BE2C (cell line): ENCODE measurements around the gene SMO.
A peak's percentile ranks its signal among the peaks of the same experiment; 100 is the strongest.

ENCODE experiments used
- DNase-seq: peaks from one replicate; pipeline ENCODE4 v3.0.0-alpha.2; 2020
- H3K27me3 ChIP-seq: fragments of 250-450 bp; sonication (Bioruptor Pico); 2 replicates; pipeline ENCODE4 v1.5.1; 2020; ENCODE audit warnings: mild to moderate bottlenecking
- H3K36me3 ChIP-seq: fragments of 250-450 bp; sonication (Bioruptor Pico); 2 replicates; pipeline ENCODE4 v1.5.1; 2020; ENCODE audit warnings: mild to moderate bottlenecking
- H3K4me1 ChIP-seq: fragments of 250-450 bp; sonication (Bioruptor Pico); 2 replicates; pipeline ENCODE4 v1.5.1; 2020
- H3K4me3 ChIP-seq: 2 replicates; pipeline ENCODE4 v1.5.1; 2011; ENCODE audit warnings: low read depth, low read length
- H3K9me3 ChIP-seq: fragments of 250-450 bp; sonication (Bioruptor Pico); 2 replicates; pipeline ENCODE4 v1.5.1; 2020
- TF ChIP-seq, protein P1 (sequence below): IDR thresholded peaks from 2 replicates; pipeline ENCODE4 v1.5.1; 2012; ENCODE audit warnings: mild to moderate bottlenecking, low read depth, low read length

SMO gene

GRCh38 chr7:129161524-129162225 lies 26.8 kb upstream of the SMO start:
- no peak overlapping the region for H3K4me3 ChIP-seq
- no peaks in the 10 kb centered on the region for H3K27me3 ChIP-seq
- TF ChIP-seq, protein P1, sequence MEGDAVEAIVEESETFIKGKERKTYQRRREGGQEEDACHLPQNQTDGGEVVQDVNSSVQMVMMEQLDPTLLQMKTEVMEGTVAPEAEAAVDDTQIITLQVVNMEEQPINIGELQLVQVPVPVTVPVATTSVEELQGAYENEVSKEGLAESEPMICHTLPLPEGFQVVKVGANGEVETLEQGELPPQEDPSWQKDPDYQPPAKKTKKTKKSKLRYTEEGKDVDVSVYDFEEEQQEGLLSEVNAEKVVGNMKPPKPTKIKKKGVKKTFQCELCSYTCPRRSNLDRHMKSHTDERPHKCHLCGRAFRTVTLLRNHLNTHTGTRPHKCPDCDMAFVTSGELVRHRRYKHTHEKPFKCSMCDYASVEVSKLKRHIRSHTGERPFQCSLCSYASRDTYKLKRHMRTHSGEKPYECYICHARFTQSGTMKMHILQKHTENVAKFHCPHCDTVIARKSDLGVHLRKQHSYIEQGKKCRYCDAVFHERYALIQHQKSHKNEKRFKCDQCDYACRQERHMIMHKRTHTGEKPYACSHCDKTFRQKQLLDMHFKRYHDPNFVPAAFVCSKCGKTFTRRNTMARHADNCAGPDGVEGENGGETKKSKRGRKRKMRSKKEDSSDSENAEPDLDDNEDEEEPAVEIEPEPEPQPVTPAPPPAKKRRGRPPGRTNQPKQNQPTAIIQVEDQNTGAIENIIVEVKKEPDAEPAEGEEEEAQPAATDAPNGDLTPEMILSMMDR = no peak
- no peaks in the 10 kb centered on the region for H3K36me3 ChIP-seq
- no peak for DNase-seq
- H3K4me1 ChIP-seq = no peaks in the 10 kb centered on the region
- H3K9me3 ChIP-seq = no peaks in the 10 kb centered on the region

DNA sequence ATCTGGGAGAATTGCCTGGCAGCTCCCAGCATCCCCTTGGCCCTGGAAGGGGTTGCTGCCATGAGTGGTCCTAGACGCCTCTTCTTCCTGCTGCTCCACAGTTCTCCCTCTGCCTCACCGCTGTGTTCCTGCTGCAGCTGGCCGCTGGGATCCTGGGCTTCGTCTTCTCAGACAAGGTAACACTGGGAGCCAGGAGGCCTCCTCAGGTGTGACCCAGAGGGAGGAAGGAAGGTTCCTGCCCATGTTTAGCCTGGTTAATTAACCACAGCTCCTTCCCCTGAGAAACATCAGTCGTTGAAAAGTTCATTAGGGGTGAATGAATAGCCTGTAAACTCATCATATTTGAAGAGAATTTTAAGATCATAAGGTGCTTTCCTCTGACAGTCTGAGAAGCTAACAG lies 25.7 kb upstream of the SMO start:
- Histone ChIP-seq H3K4me3 (no peak overlapping the region), H3K9me3 (no peaks in the 10 kb centered on the region), H3K36me3 (no peaks in the 10 kb centered on the region), H3K4me1 (no peaks in the 10 kb centered on the region), H3K27me3 (no peaks in the 10 kb centered on the region)
- no peak for DNase-seq
- TF ChIP-seq, protein P1 = no peak

DNA sequence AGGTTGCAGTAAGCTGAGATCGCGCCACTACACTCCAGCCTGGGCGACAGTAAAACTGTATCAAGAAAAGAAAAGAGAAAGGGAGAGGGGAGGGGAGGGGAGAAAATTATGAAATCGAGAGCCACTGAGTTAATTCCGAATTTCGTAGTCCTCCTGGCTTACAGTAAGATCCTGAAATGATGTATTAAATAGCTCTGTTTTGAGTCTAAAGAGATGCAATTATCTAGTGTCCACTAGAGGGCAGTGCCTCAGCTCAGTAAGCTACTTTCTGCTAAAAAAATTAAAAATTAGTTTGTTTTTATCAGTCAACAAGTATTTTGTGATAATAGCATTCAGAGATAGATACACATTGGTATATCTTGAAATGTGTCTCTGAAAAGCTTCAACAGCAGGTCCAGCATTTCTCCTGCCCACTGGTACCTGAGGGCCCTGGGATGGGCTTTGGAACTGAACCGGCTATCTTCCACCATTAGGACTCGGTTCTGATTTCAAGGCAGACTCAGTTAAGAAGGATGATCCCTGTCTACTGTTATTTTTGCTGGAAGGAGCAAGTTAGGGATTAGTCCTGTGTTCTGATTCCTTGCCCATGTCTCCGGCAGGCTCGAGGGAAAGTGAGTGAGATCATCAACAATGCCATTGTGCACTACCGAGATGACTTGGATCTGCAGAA lies 24.4 kb upstream of the SMO start:
- no peak for DNase-seq
- no peaks in the 10 kb centered on the region for H3K4me1 ChIP-seq
- no peaks in the 10 kb centered on the region for H3K27me3 ChIP-seq
- H3K4me3 ChIP-seq = no peak overlapping the region
- H3K36me3 ChIP-seq = no peaks in the 10 kb centered on the region
- TF ChIP-seq, protein P1 = peak; percentile 84
- no peaks in the 10 kb centered on the region for H3K9me3 ChIP-seq

- TF ChIP-seq, protein P1 = no peak
- Histone ChIP-seq H3K4me1 (no peaks in the 10 kb centered on the region), H3K9me3 (no peaks in the 10 kb centered on the region), H3K4me3 (no peak overlapping the region), H3K27me3 (no peaks in the 10 kb centered on the region), H3K36me3 (no peaks in the 10 kb centered on the region)
- DNase-seq = no peak
Measured at GRCh38 chr7:129166745-129167144, 21.7 kb upstream of the SMO start.

DNA sequence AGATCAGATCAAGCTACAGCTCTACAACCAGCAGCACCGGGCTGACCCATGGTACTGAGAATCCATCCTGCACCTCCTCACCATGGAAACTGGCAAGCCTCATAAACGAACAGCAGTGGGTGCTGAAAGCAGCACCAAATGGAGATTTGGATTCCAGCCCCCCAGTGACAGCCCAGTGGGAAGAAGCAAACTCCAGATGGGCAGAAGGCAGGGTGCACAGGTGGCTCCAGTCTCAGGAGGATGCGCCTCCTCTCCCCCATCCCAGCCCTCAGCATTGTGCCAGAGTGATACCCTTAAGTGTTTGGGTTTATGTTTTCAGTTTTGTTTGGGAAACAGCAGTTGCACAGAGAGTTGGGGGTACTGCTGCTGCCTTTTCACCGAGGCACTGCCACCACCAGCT lies 20.6 kb upstream of the SMO start:
- no peak for DNase-seq
- H3K4me3 ChIP-seq = no peak overlapping the region
- H3K9me3 ChIP-seq = no peaks in the 10 kb centered on the region
- TF ChIP-seq, protein P1 = no peak
- H3K36me3 ChIP-seq = no peaks in the 10 kb centered on the region
- H3K4me1 ChIP-seq = no peaks in the 10 kb centered on the region
- H3K27me3 ChIP-seq = no peaks in the 10 kb centered on the region
